WTC11 (cell line): Measurements from ENCODE around the gene TMEM79.

ENCODE experiments used
- CBFB ChIP-seq: sonication (generic); formaldehyde crosslinking; IDR thresholded peaks from 2 replicates; pipeline ENCODE4 v1.8.1; 2022; ENCODE audit warnings: mild to moderate bottlenecking, low read depth, missing genetic modification reagents
- CREB1 ChIP-seq: sonication (generic); formaldehyde crosslinking; IDR thresholded peaks from 2 replicates; pipeline ENCODE4 v1.8.0; 2023; ENCODE audit warnings: mild to moderate bottlenecking, missing genetic modification reagents
- CTCF ChIP-seq: fragments of 200-600 bp; IDR thresholded peaks from 2 replicates; pipeline ENCODE4 v1.8.0; 2022; ENCODE audit warnings: antibody characterized with exemption
- E2F5 ChIP-seq: sonication (generic); formaldehyde crosslinking; IDR thresholded peaks from 2 replicates; pipeline ENCODE4 v1.8.1; 2022; ENCODE audit warnings: mild to moderate bottlenecking, moderate library complexity, missing genetic modification reagents
- ELF4 ChIP-seq: sonication (generic); formaldehyde crosslinking; IDR thresholded peaks from 2 replicates; pipeline ENCODE4 v1.8.1; 2022; ENCODE audit warnings: low read depth, mild to moderate bottlenecking, moderate library complexity, missing genetic modification reagents
- EMX1 ChIP-seq: fragments of 250-450 bp; sonication (Bioruptor Pico); IDR thresholded peaks from 2 replicates; pipeline ENCODE4 v1.8.0; 2021; ENCODE audit warnings: mild to moderate bottlenecking
- FOXP4 ChIP-seq: sonication (generic); formaldehyde crosslinking; IDR thresholded peaks from 2 replicates; pipeline ENCODE4 v1.8.0; 2022; ENCODE audit warnings: mild to moderate bottlenecking, missing genetic modification reagents
- HMGXB4 ChIP-seq: sonication (generic); formaldehyde crosslinking; IDR thresholded peaks from 2 replicates; pipeline ENCODE4 v1.8.1; 2023; ENCODE audit warnings: mild to moderate bottlenecking, moderate library complexity, missing genetic modification reagents
- JUN ChIP-seq: sonication (generic); formaldehyde crosslinking; IDR thresholded peaks from 2 replicates; pipeline ENCODE4 v1.8.0; 2023; ENCODE audit warnings: mild to moderate bottlenecking, missing genetic modification reagents
- STAT6 ChIP-seq: sonication (generic); formaldehyde crosslinking; conservative IDR thresholded peaks from 2 replicates; pipeline ENCODE4 v1.8.1; 2023; ENCODE audit warnings: mild to moderate bottlenecking, low read depth, missing genetic modification reagents, moderate library complexity
- TP53 ChIP-seq: sonication (generic); formaldehyde crosslinking; IDR thresholded peaks from 2 replicates; pipeline ENCODE4 v1.8.1; 2023; ENCODE audit warnings: mild to moderate bottlenecking, missing genetic modification reagents
- ZNF263 ChIP-seq: sonication (generic); formaldehyde crosslinking; IDR thresholded peaks from 2 replicates; pipeline ENCODE4 v1.8.1; 2022; ENCODE audit warnings: low read depth, mild to moderate bottlenecking, moderate library complexity, missing genetic modification reagents
- ZNF416 ChIP-seq: fragments of 250-450 bp; sonication (Bioruptor Pico); IDR thresholded peaks from 2 replicates; pipeline ENCODE4 v1.9.0; 2021; ENCODE audit warnings: mild to moderate bottlenecking, inconsistent platforms
- ZNF512 ChIP-seq: sonication (generic); formaldehyde crosslinking; IDR thresholded peaks from 2 replicates; pipeline ENCODE4 v1.8.1; 2022; ENCODE audit warnings: missing genetic modification reagents, borderline replicate concordance

GRCh38 chr1:156295391-156295947, 11.3 kb downstream of the TMEM79 start, which contains the start of gene GLMP:
- no peak for TF ChIP-seq CTCF
- no peak for TF ChIP-seq E2F5 (CRISPR knock-in tag)
- TF ChIP-seq EMX1 (CRISPR knock-in tag), result no peak
- TF ChIP-seq ZNF416, result no peak
- no peak for TF ChIP-seq ZNF263
- TF ChIP-seq ZNF512 (CRISPR knock-in tag), result no peak
- no peak for TF ChIP-seq JUN (CRISPR knock-in tag)
- TF ChIP-seq STAT6, result no peak
- TF ChIP-seq CBFB, result no peak
- no peak for TF ChIP-seq ELF4 (CRISPR knock-in tag)
- no peak for TF ChIP-seq HMGXB4 (CRISPR knock-in tag)
- no peak for TF ChIP-seq TP53 (CRISPR knock-in tag)
- TF ChIP-seq FOXP4, result no peak
- no peak for TF ChIP-seq CREB1
